H9 (cell line): Measurements from ENCODE around the gene PIGBOS1. TPM values are rescaled to one million over a fixed set of nuclear protein-coding genes. Genes with fewer than 3 reads are reported as not detected.
A peak's percentile ranks its signal among the peaks of the same experiment; 100 is the strongest.

Experiments used
- DNase-seq: peaks from one replicate; pipeline ENCODE4 v3.0.0-alpha.2; 2017
- H2AFZ ChIP-seq: one replicate; pipeline ENCODE4 v1.6.1; 2013; ENCODE audit warnings: mild to moderate bottlenecking, low read length, control low read depth, moderate library complexity
- H2AK5ac ChIP-seq: 2 replicates; pipeline ENCODE4 v1.6.1; 2013; ENCODE audit warnings: low read length, control low read depth, mixed read lengths; ENCODE audit not compliant: insufficient read length
- H2BK120ac ChIP-seq: one replicate; pipeline ENCODE4 v1.6.1; 2013; ENCODE audit warnings: low read depth, mild to moderate bottlenecking, low read length, control low read depth, inconsistent platforms; ENCODE audit not compliant: poor library complexity, severe bottlenecking
- H2BK12ac ChIP-seq: 2 replicates; pipeline ENCODE4 v1.6.1; 2013; ENCODE audit warnings: low read length, control low read depth, mixed read lengths, low read depth; ENCODE audit not compliant: insufficient read length
- H2BK15ac ChIP-seq: 2 replicates; pipeline ENCODE4 v1.6.1; 2013; ENCODE audit warnings: low read depth, low read length, control low read depth
- H2BK20ac ChIP-seq: one replicate; pipeline ENCODE4 v1.6.1; 2013; ENCODE audit warnings: low read depth, mild to moderate bottlenecking, low read length, control low read depth, inconsistent platforms; ENCODE audit not compliant: poor library complexity, severe bottlenecking
- H2BK5ac ChIP-seq: 2 replicates; pipeline ENCODE4 v1.6.1; 2013; ENCODE audit warnings: low read length, control low read depth, mixed read lengths; ENCODE audit not compliant: insufficient read length
- H3K14ac ChIP-seq: 2 replicates; pipeline ENCODE4 v1.6.1; 2013; ENCODE audit warnings: low read length, control low read depth; ENCODE audit not compliant: insufficient read depth
- H3K18ac ChIP-seq: 2 replicates; pipeline ENCODE4 v1.6.1; 2013; ENCODE audit warnings: low read depth, mild to moderate bottlenecking, mixed read lengths, low read length, control low read depth; ENCODE audit not compliant: insufficient read length
- H3K23ac ChIP-seq: 2 replicates; pipeline ENCODE4 v1.6.1; 2013; ENCODE audit warnings: low read length, control low read depth, mixed read lengths, low read depth; ENCODE audit not compliant: insufficient read length
- H3K23me2 ChIP-seq: 2 replicates; pipeline ENCODE4 v1.6.1; 2013; ENCODE audit warnings: low read depth, mild to moderate bottlenecking, mixed read lengths, low read length, control low read depth; ENCODE audit not compliant: insufficient read length, poor library complexity, severe bottlenecking
- H3K27ac ChIP-seq: 2 replicates; pipeline ENCODE4 v1.5.1; 2013; ENCODE audit warnings: low read length, control low read depth, mixed read lengths, low read depth; ENCODE audit not compliant: insufficient read length
- H3K27me3 ChIP-seq: 2 replicates; pipeline ENCODE4 v1.6.1; 2013; ENCODE audit warnings: low read length, control low read depth, inconsistent platforms; ENCODE audit not compliant: insufficient read depth
- H3K4ac ChIP-seq: 2 replicates; pipeline ENCODE4 v1.6.1; 2013; ENCODE audit warnings: low read depth, mild to moderate bottlenecking, control low read depth, inconsistent platforms, low read length, moderate library complexity
- H3K4me1 ChIP-seq: 2 replicates; pipeline ENCODE4 v1.6.1; 2013; ENCODE audit warnings: low read length, control low read depth, inconsistent platforms; ENCODE audit not compliant: insufficient read depth
- H3K4me2 ChIP-seq: 2 replicates; pipeline ENCODE4 v1.6.1; 2013; ENCODE audit warnings: low read length, control low read depth, mixed read lengths; ENCODE audit not compliant: insufficient read length, insufficient read depth
- H3K56ac ChIP-seq: 2 replicates; pipeline ENCODE4 v1.6.1; 2013; ENCODE audit warnings: low read depth, mild to moderate bottlenecking, mixed read lengths, low read length, control low read depth; ENCODE audit not compliant: insufficient read length
- H3K79me1 ChIP-seq: 2 replicates; pipeline ENCODE4 v1.6.1; 2013; ENCODE audit warnings: low read depth, mild to moderate bottlenecking, moderate library complexity, low read length, control low read depth, inconsistent platforms; ENCODE audit not compliant: insufficient read depth, poor library complexity, severe bottlenecking
- H3K79me2 ChIP-seq: 2 replicates; pipeline ENCODE4 v1.6.1; 2013; ENCODE audit warnings: low read length, control low read depth, inconsistent platforms; ENCODE audit not compliant: insufficient read depth
- H3K9ac ChIP-seq: 2 replicates; pipeline ENCODE4 v1.6.1; 2013; ENCODE audit warnings: low read length, control low read depth, mixed read lengths; ENCODE audit not compliant: insufficient read length; ENCODE audit errors: extremely low read depth
- H3K9me3 ChIP-seq: one replicate; pipeline ENCODE4 v1.6.1; 2013; ENCODE audit warnings: low read depth, low read length, inconsistent platforms; ENCODE audit not compliant: control insufficient read depth
- H3T11ph ChIP-seq: one replicate; pipeline ENCODE4 v1.6.1; 2013; ENCODE audit warnings: mild to moderate bottlenecking, low read length, control low read depth, inconsistent platforms
- H4K20me1 ChIP-seq: one replicate; pipeline ENCODE4 v1.6.1; 2013; ENCODE audit not compliant: control insufficient read depth, insufficient read length, insufficient read depth
- H4K5ac ChIP-seq: 2 replicates; pipeline ENCODE4 v1.6.1; 2013; ENCODE audit warnings: low read depth, mild to moderate bottlenecking, mixed read lengths, low read length, control low read depth; ENCODE audit not compliant: insufficient read length
- H4K8ac ChIP-seq: replicated peaks from 2 replicates; pipeline ENCODE4 v1.6.1; 2013; ENCODE audit warnings: low read length, control low read depth, mixed read lengths, low read depth; ENCODE audit not compliant: insufficient read length
- H4K91ac ChIP-seq: 2 replicates; pipeline ENCODE4 v1.6.1; 2013; ENCODE audit warnings: low read depth, mild to moderate bottlenecking, moderate library complexity, mixed read lengths, low read length, control low read depth; ENCODE audit not compliant: insufficient read length
- H3K27ac Mint-ChIP-seq, 3 experiments: 2 replicates in 2 of 3; 3 replicates in 1 of 3; pipeline ENCODE4 v1.8.0; 2020 to 2021; ENCODE audit warnings: mixed read lengths in 3 of 3, mild to moderate bottlenecking in 1 of 3, moderate library complexity in 1 of 3
- H3K27me3 Mint-ChIP-seq: 2 replicates; pipeline ENCODE4 v1.8.0; 2021; ENCODE audit warnings: low read depth, mild to moderate bottlenecking, moderate library complexity, mixed read lengths
- H3K36me3 Mint-ChIP-seq, 3 experiments: 2 replicates in 2 of 3; 3 replicates in 1 of 3; pipeline ENCODE4 v1.8.0; 2020 to 2021; ENCODE audit warnings: low read depth in 3 of 3, mixed read lengths in 3 of 3; ENCODE audit not compliant: insufficient read depth in 1 of 3
- H3K4me1 Mint-ChIP-seq, 2 experiments: 2 replicates each; pipeline ENCODE4 v1.8.0; 2020; ENCODE audit warnings: mixed read lengths in 2 of 2
- H3K4me3 Mint-ChIP-seq, 2 experiments: 2 replicates in 1 of 2; 3 replicates in 1 of 2; pipeline ENCODE4 v1.8.0; 2020 to 2021; ENCODE audit warnings: mild to moderate bottlenecking in 2 of 2, mixed read lengths in 2 of 2, moderate library complexity in 1 of 2
- H3K9me3 Mint-ChIP-seq, 2 experiments: 2 replicates in 1 of 2; 3 replicates in 1 of 2; pipeline ENCODE4 v1.8.0; 2020; ENCODE audit warnings: mild to moderate bottlenecking in 2 of 2, mixed read lengths in 2 of 2, moderate library complexity in 1 of 2
- WGBS: extraction: QIAGEN DNeasy Blood & Tissue Kit; methylation state at CpG from one replicate; pipeline ENCODE4 v1.1.7; 2013; ENCODE audit warnings: missing lambda C conversion rate, low lambda C conversion rate, mixed read lengths; ENCODE audit not compliant: insufficient read length; ENCODE audit errors: extremely low coverage; 5-methylcytosine and 5-hydroxymethylcytosine counted together
- long read RNA-seq: library from polyadenylated mRNA; unstranded; transcript quantifications from one replicate; pipeline ENCODE4 v2.0.0, GENCODE V29; 2020
- total RNA-seq: library from RNA; stranded (reverse); gene quantifications from 2 replicates; pipeline ENCODE4 v1.2.1, GENCODE V29; 2021
- TF ChIP-seq, protein P1 (sequence below): fragments of 200-600 bp; sonication (generic); conservative IDR thresholded peaks from 3 replicates; pipeline ENCODE4 v1.8.0; 2021; ENCODE audit warnings: antibody characterized with exemption, mild to moderate bottlenecking

Gene PIGBOS1, protein sequence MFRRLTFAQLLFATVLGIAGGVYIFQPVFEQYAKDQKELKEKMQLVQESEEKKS
- total RNA-seq, result 10.4 and 11.5 TPM in 2 replicates
- long read RNA-seq, transcript PIGBOS1-201 (2 exons, 866 nt), result major isoform, 5 of 8 reads
- long read RNA-seq, partial matches to known transcripts, result 0 of 8 reads
- long read RNA-seq, other reads (novel, unspliced or antisense), result 0 of 8 reads

GRCh38 chr15:55318588-55319494 is at the start of gene PIGBOS1, which contains the start of gene PIGB:
Gene PIGBOS1 (minus strand): TSS chr15:55319123. CDS start chr15:55317792, 1,331 bp downstream.
Gene PIGB (plus strand): TSS chr15:55319222. CDS start chr15:55319251, 29 bp downstream.
- 100% methylated on average over 4 of the region's 49 CpGs for WGBS
- TF ChIP-seq, protein P1, sequence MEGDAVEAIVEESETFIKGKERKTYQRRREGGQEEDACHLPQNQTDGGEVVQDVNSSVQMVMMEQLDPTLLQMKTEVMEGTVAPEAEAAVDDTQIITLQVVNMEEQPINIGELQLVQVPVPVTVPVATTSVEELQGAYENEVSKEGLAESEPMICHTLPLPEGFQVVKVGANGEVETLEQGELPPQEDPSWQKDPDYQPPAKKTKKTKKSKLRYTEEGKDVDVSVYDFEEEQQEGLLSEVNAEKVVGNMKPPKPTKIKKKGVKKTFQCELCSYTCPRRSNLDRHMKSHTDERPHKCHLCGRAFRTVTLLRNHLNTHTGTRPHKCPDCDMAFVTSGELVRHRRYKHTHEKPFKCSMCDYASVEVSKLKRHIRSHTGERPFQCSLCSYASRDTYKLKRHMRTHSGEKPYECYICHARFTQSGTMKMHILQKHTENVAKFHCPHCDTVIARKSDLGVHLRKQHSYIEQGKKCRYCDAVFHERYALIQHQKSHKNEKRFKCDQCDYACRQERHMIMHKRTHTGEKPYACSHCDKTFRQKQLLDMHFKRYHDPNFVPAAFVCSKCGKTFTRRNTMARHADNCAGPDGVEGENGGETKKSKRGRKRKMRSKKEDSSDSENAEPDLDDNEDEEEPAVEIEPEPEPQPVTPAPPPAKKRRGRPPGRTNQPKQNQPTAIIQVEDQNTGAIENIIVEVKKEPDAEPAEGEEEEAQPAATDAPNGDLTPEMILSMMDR, result 0 out of 3 replicates have a peak, but pooled peaks have one; percentile 20

More at GRCh38 chr15:55318588-55319494, at the start of gene PIGBOS1, which contains the start of gene PIGB:
- Histone ChIP-seq H3T11ph (no peak within 1 kb of the TSS), H3K4me2 (peak within 1 kb of the TSS; percentile 64), H2BK5ac (no peak within 1 kb of the TSS), H2BK20ac (no peak within 1 kb of the TSS), H4K20me1 (no peaks in the 10 kb centered on the region), H3K23ac (no peak within 1 kb of the TSS), H3K14ac (peak within 1 kb of the TSS; percentile 87), H3K9me3 (no peaks in the 10 kb centered on the region), H3K23me2 (peaks cover 4% of the 10 kb centered on the region), H3K18ac (peak within 1 kb of the TSS; percentile 87), H4K91ac (no peak within 1 kb of the TSS), H3K79me2 (no peaks in the 10 kb centered on the region), H4K5ac (no peak within 1 kb of the TSS), H3K79me1 (no peaks in the 10 kb centered on the region), H3K4ac (no peak within 1 kb of the TSS), H4K8ac (no peak within 1 kb of the TSS), H3K9ac (peak within 1 kb of the TSS; percentile 49), H3K56ac (no peak within 1 kb of the TSS), H3K4me1 (no peaks in the 10 kb centered on the region; the same call in 1 of the 2 replicates), H2BK120ac (no peak within 1 kb of the TSS), H2BK12ac (no peak within 1 kb of the TSS), H2AK5ac (no peak within 1 kb of the TSS), H3K27me3 (no peaks in the 10 kb centered on the region), H2AFZ (peak within 1 kb of the TSS; percentile 82), H2BK15ac (no peak within 1 kb of the TSS), H3K27ac (peak within 1 kb of the TSS; percentile 48)
- DNase-seq, result peak; percentile 85
- peak within 1 kb of the TSS; percentile 91 to 98 for H3K4me3 Mint-ChIP-seq
- H3K36me3 Mint-ChIP-seq, result peaks cover 0 to 7% (median 3%) of the 10 kb centered on the region in 3 experiments; a peak in 5 of 7 replicates
- H3K4me1 Mint-ChIP-seq, result peaks cover 25 to 29% of the 10 kb centered on the region in 2 experiments
- H3K27ac Mint-ChIP-seq, result peak within 1 kb of the TSS; percentile 89 to 99 (median 96)
- H3K9me3 Mint-ChIP-seq, result no peaks in the 10 kb centered on the region
- H3K27me3 Mint-ChIP-seq, result no peaks in the 10 kb centered on the region
